HEK293 (cell line): ENCODE data around the gene ARSJ.

Experiments used
- CTCF ChIA-PET: fragments of 350-600 bp; formaldehyde crosslinking; extraction: SDS; loops from one replicate; lab custom pipeline; 2021; ENCODE audit warnings: antibody characterized with exemption; lab: Yijun Ruan, JAX
- POLR2A ChIA-PET: fragments of 300-600 bp; formaldehyde crosslinking; extraction: SDS; loops from one replicate; lab custom pipeline; 2020; ENCODE audit warnings: antibody characterized with exemption, inconsistent platforms; lab: Yijun Ruan, JAX
- H3K27ac ChIP-seq: fragments of 200-500 bp; sonication (Bioruptor generic); 2 replicates; pipeline ENCODE4 v1.5.1; 2014; ENCODE audit warnings: low read depth, low read length, control low read depth, inconsistent platforms; ENCODE audit errors: extremely low read depth
- H3K36me3 ChIP-seq, 2 experiments: fragments of 200-500 bp in 1 of 2; sonication (Bioruptor generic) in 1 of 2; 1 replicate in 1 of 2; 2 replicates in 1 of 2; pipeline ENCODE4 v1.5.1; 2014 to 2017; ENCODE audit warnings: inconsistent platforms in 2 of 2, low read length in 2 of 2; ENCODE audit not compliant: control insufficient read depth in 2 of 2, insufficient read depth in 1 of 2
- H3K4me1 ChIP-seq: fragments of 200-500 bp; sonication (Bioruptor generic); 2 replicates; pipeline ENCODE4 v1.5.1; 2014; ENCODE audit warnings: mild to moderate bottlenecking, low read length, inconsistent platforms; ENCODE audit not compliant: control insufficient read depth, insufficient read depth
- H3K4me3 ChIP-seq: 2 replicates; pipeline ENCODE4 v1.5.1; 2011; ENCODE audit warnings: low read depth, mild to moderate bottlenecking, control low read depth, low read length, moderate library complexity
- H3K9me3 ChIP-seq: fragments of 200-500 bp; sonication (Bioruptor generic); 2 replicates; pipeline ENCODE4 v1.5.1; 2014; ENCODE audit warnings: low read depth, low read length, inconsistent platforms; ENCODE audit not compliant: control insufficient read depth, insufficient read depth
- BCL11A ChIP-seq: fragments of 450-650 bp; formaldehyde crosslinking; IDR thresholded peaks from 2 replicates; pipeline ENCODE4 v1.5.1; 2016; ENCODE audit warnings: low read depth, missing biosample characterization, missing genetic modification characterization
- MYNN ChIP-seq: fragments of 450-650 bp; formaldehyde crosslinking; IDR thresholded peaks from 2 replicates; pipeline ENCODE4 v1.5.1; 2016; ENCODE audit warnings: missing biosample characterization, missing genetic modification characterization, borderline replicate concordance
- TRIM28 ChIP-seq: IDR thresholded peaks from 2 replicates; pipeline ENCODE4 v1.6.1; 2011; ENCODE audit warnings: low read length, control low read depth, borderline replicate concordance
- YY1 ChIP-seq: fragments of 450-650 bp; formaldehyde crosslinking; IDR thresholded peaks from 2 replicates; pipeline ENCODE4 v1.5.1; 2018; ENCODE audit warnings: missing biosample characterization, missing genetic modification characterization
- ZBTB21 ChIP-seq: fragments of 450-650 bp; formaldehyde crosslinking; IDR thresholded peaks from 2 replicates; pipeline ENCODE4 v1.5.1; 2017; ENCODE audit warnings: missing biosample characterization, missing genetic modification characterization
- ZNF223 ChIP-seq: fragments of 450-650 bp; formaldehyde crosslinking; IDR thresholded peaks from 2 replicates; pipeline ENCODE4 v1.5.1; 2016; ENCODE audit warnings: missing biosample characterization, missing genetic modification characterization
- ZNF23 ChIP-seq: fragments of 450-650 bp; formaldehyde crosslinking; IDR thresholded peaks from 2 replicates; pipeline ENCODE4 v1.5.1; 2016; ENCODE audit warnings: missing biosample characterization, missing genetic modification characterization, borderline replicate concordance
- ZNF473 ChIP-seq: fragments of 450-650 bp; formaldehyde crosslinking; IDR thresholded peaks from 2 replicates; pipeline ENCODE4 v1.5.1; 2017; ENCODE audit warnings: missing biosample characterization, missing genetic modification characterization
- ZNF48 ChIP-seq: fragments of 450-650 bp; formaldehyde crosslinking; IDR thresholded peaks from 2 replicates; pipeline ENCODE4 v1.5.1; 2016; ENCODE audit warnings: missing biosample characterization, missing genetic modification characterization
- ZNF529 ChIP-seq: fragments of 450-650 bp; formaldehyde crosslinking; IDR thresholded peaks from 2 replicates; pipeline ENCODE4 v1.5.1; 2017; ENCODE audit warnings: missing genetic modification characterization, missing biosample characterization; ENCODE audit not compliant: insufficient replicate concordance
- ZNF777 ChIP-seq: fragments of 450-650 bp; formaldehyde crosslinking; IDR thresholded peaks from 2 replicates; pipeline ENCODE4 v1.5.1; 2017; ENCODE audit warnings: missing biosample characterization, missing genetic modification characterization, borderline replicate concordance
- TF ChIP-seq, protein P1 (sequence below): fragments of 450-650 bp; formaldehyde crosslinking; IDR thresholded peaks from 2 replicates; pipeline ENCODE4 v1.5.1; 2016; ENCODE audit warnings: missing biosample characterization, missing genetic modification characterization
- TF ChIP-seq, protein P2 (sequence below): fragments of 450-650 bp; formaldehyde crosslinking; IDR thresholded peaks from 2 replicates; pipeline ENCODE4 v1.5.1; 2016; ENCODE audit warnings: missing biosample characterization, missing genetic modification characterization, low read depth
- TF ChIP-seq, protein P3 (sequence below): IDR thresholded peaks from 2 replicates; pipeline ENCODE4 v1.6.1; 2011; ENCODE audit warnings: mild to moderate bottlenecking, low read depth, low read length, borderline replicate concordance
- TF ChIP-seq, protein P4 (sequence below): fragments of 450-650 bp; formaldehyde crosslinking; IDR thresholded peaks from 2 replicates; pipeline ENCODE4 v1.5.1; 2016; ENCODE audit warnings: missing biosample characterization, missing genetic modification characterization
- TF ChIP-seq, protein P5 (sequence below): fragments of 450-650 bp; formaldehyde crosslinking; IDR thresholded peaks from 2 replicates; pipeline ENCODE4 v1.5.1; 2016; ENCODE audit warnings: missing biosample characterization, missing genetic modification characterization, borderline replicate concordance

The ARSJ gene

DNA sequence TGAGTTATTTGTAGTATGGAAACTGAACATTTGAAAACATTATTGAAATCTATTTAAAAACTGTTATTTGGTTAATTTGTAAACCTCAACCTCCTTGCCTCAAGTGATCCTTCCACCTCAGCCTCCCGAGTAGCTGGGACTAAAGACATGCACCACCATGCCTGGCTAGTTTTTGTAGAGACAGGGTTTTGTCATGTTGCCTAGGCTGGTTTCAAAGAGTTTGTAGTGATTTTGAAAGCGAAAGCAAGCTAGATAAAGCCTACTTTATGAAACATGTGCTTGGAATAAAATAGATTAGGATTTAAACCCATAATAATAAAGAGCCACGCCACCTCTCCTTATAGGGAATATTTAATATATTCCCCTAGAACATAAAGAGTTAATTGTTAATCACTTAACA is 23.5 kb downstream of the ARSJ start (continued):
- TF ChIP-seq, protein P1, sequence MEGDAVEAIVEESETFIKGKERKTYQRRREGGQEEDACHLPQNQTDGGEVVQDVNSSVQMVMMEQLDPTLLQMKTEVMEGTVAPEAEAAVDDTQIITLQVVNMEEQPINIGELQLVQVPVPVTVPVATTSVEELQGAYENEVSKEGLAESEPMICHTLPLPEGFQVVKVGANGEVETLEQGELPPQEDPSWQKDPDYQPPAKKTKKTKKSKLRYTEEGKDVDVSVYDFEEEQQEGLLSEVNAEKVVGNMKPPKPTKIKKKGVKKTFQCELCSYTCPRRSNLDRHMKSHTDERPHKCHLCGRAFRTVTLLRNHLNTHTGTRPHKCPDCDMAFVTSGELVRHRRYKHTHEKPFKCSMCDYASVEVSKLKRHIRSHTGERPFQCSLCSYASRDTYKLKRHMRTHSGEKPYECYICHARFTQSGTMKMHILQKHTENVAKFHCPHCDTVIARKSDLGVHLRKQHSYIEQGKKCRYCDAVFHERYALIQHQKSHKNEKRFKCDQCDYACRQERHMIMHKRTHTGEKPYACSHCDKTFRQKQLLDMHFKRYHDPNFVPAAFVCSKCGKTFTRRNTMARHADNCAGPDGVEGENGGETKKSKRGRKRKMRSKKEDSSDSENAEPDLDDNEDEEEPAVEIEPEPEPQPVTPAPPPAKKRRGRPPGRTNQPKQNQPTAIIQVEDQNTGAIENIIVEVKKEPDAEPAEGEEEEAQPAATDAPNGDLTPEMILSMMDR (tag by site-specific recombination), result no peak

DNA sequence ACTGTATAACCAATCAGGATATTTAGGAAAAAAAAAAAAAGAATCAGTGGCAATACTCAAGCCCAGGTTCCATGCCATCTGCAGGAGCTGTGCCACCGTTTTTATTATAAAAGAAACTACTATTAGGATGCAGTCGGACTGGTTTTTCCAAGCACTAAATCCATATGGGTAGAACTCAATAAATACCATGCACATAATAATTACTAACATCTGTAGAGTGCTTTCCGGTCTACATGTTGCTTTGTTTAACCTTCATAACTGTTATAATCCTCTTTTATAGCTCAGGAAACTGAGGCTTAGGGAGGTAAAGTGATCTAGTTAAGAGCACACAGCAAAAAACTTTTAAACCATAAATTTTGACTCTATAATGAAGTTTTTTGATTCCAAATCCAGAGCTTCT is 24.0 kb downstream of the ARSJ start:
- CTCF ChIA-PET, result interaction anchor here (0.6 to 0.9 kb wide), 3 partner anchors 23 to 528 kb away, joined by 3 to 4 read pairs (median 3); no protein-coding TSS in a partner anchor
- Histone ChIP-seq H3K9me3 (no peaks in the 10 kb centered on the region), H3K36me3 (no peaks in the 10 kb centered on the region), H3K4me3 (no peak overlapping the region), H3K27ac (no peak overlapping the region), H3K4me1 (peaks cover 3% of the 10 kb centered on the region)
- no peak for TF ChIP-seq ZNF777 (tag by site-specific recombination)
- TF ChIP-seq YY1, result no peak
- no peak for TF ChIP-seq TRIM28
- TF ChIP-seq, protein P2, sequence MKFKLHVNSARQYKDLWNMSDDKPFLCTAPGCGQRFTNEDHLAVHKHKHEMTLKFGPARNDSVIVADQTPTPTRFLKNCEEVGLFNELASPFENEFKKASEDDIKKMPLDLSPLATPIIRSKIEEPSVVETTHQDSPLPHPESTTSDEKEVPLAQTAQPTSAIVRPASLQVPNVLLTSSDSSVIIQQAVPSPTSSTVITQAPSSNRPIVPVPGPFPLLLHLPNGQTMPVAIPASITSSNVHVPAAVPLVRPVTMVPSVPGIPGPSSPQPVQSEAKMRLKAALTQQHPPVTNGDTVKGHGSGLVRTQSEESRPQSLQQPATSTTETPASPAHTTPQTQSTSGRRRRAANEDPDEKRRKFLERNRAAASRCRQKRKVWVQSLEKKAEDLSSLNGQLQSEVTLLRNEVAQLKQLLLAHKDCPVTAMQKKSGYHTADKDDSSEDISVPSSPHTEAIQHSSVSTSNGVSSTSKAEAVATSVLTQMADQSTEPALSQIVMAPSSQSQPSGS (tag by site-specific recombination), result no peak
- TF ChIP-seq ZNF48 (tag by site-specific recombination), result no peak
- TF ChIP-seq, protein P3, sequence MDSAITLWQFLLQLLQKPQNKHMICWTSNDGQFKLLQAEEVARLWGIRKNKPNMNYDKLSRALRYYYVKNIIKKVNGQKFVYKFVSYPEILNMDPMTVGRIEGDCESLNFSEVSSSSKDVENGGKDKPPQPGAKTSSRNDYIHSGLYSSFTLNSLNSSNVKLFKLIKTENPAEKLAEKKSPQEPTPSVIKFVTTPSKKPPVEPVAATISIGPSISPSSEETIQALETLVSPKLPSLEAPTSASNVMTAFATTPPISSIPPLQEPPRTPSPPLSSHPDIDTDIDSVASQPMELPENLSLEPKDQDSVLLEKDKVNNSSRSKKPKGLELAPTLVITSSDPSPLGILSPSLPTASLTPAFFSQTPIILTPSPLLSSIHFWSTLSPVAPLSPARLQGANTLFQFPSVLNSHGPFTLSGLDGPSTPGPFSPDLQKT, result no peak
- no peak for TF ChIP-seq BCL11A (tag by site-specific recombination)
- TF ChIP-seq, protein P4, sequence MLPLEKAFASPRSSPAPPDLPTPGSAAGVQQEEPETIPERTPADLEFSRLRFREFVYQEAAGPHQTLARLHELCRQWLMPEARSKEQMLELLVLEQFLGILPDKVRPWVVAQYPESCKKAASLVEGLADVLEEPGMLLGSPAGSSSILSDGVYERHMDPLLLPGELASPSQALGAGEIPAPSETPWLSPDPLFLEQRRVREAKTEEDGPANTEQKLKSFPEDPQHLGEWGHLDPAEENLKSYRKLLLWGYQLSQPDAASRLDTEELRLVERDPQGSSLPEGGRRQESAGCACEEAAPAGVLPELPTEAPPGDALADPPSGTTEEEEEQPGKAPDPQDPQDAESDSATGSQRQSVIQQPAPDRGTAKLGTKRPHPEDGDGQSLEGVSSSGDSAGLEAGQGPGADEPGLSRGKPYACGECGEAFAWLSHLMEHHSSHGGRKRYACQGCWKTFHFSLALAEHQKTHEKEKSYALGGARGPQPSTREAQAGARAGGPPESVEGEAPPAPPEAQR (tag by site-specific recombination), result no peak
- TF ChIP-seq MYNN, result no peak
- TF ChIP-seq ZNF23 (tag by site-specific recombination), result no peak
- no peak for TF ChIP-seq ZBTB21
- no peak for TF ChIP-seq ZNF223 (tag by site-specific recombination)
- no peak for TF ChIP-seq ZNF473 (tag by site-specific recombination)
- no peak for TF ChIP-seq ZNF529 (tag by site-specific recombination)
- TF ChIP-seq, protein P5, sequence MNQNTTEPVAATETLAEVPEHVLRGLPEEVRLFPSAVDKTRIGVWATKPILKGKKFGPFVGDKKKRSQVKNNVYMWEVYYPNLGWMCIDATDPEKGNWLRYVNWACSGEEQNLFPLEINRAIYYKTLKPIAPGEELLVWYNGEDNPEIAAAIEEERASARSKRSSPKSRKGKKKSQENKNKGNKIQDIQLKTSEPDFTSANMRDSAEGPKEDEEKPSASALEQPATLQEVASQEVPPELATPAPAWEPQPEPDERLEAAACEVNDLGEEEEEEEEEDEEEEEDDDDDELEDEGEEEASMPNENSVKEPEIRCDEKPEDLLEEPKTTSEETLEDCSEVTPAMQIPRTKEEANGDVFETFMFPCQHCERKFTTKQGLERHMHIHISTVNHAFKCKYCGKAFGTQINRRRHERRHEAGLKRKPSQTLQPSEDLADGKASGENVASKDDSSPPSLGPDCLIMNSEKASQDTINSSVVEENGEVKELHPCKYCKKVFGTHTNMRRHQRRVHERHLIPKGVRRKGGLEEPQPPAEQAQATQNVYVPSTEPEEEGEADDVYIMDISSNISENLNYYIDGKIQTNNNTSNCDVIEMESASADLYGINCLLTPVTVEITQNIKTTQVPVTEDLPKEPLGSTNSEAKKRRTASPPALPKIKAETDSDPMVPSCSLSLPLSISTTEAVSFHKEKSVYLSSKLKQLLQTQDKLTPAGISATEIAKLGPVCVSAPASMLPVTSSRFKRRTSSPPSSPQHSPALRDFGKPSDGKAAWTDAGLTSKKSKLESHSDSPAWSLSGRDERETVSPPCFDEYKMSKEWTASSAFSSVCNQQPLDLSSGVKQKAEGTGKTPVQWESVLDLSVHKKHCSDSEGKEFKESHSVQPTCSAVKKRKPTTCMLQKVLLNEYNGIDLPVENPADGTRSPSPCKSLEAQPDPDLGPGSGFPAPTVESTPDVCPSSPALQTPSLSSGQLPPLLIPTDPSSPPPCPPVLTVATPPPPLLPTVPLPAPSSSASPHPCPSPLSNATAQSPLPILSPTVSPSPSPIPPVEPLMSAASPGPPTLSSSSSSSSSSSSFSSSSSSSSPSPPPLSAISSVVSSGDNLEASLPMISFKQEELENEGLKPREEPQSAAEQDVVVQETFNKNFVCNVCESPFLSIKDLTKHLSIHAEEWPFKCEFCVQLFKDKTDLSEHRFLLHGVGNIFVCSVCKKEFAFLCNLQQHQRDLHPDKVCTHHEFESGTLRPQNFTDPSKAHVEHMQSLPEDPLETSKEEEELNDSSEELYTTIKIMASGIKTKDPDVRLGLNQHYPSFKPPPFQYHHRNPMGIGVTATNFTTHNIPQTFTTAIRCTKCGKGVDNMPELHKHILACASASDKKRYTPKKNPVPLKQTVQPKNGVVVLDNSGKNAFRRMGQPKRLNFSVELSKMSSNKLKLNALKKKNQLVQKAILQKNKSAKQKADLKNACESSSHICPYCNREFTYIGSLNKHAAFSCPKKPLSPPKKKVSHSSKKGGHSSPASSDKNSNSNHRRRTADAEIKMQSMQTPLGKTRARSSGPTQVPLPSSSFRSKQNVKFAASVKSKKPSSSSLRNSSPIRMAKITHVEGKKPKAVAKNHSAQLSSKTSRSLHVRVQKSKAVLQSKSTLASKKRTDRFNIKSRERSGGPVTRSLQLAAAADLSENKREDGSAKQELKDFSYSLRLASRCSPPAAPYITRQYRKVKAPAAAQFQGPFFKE (tag by site-specific recombination), result no peak
- POLR2A ChIA-PET, result no interaction called here
